Ovary (tissue), 9 donors: ENCODE data around the gene MYBPC2. TPM values are rescaled to one million over a fixed set of nuclear protein-coding genes. Genes with fewer than 3 reads are reported as not detected.
"Not testable (repeated sequence)": the region's sequence is repeated elsewhere in the genome, so short reads cannot be mapped to it uniquely, and the experiment has no call there.

Experiments used
- DNase-seq, 5 donors: peaks; one replicate each; pipeline ENCODE4 v3.0.0-alpha.2; 2019 to 2020
- H3K27ac ChIP-seq, 2 donors: fragments of 200-600 bp; one replicate each; pipeline versions ENCODE4 v1.5.1 to v1.8.0; 2019 to 2022
- H3K27me3 ChIP-seq: fragments of 200-600 bp; one replicate; pipeline ENCODE4 v1.8.0; 2022
- H3K36me3 ChIP-seq: fragments of 200-600 bp; sonication (generic); one replicate; pipeline ENCODE4 v1.5.1; 2019
- H3K4me1 ChIP-seq: one replicate; pipeline ENCODE4 v1.8.1; 2013; ENCODE audit warnings: mild to moderate bottlenecking, moderate library complexity; ENCODE audit not compliant: insufficient read depth
- H3K4me3 ChIP-seq: fragments of 200-600 bp; sonication (generic); one replicate; pipeline ENCODE4 v1.5.1; 2017
- H3K9me3 ChIP-seq, 2 donors: fragments of 200-600 bp in 1 of 2; sonication (generic) in 1 of 2; one replicate each; pipeline versions ENCODE4 v1.5.1 to v1.8.1; 2013 to 2019; ENCODE audit warnings: mild to moderate bottlenecking in 1 of 2, moderate library complexity in 1 of 2
- EP300 ChIP-seq: sonication (generic); formaldehyde crosslinking; IDR thresholded peaks from one replicate; pipeline ENCODE4 v1.6.1; 2017; ENCODE audit warnings: antibody characterized with exemption
- POLR2A ChIP-seq: fragments of 450-650 bp; IDR thresholded peaks from one replicate; pipeline ENCODE4 v1.6.1; 2017; ENCODE audit warnings: antibody characterized with exemption, mild to moderate bottlenecking, moderate library complexity
- WGBS, 3 donors: extraction: QIAGEN DNeasy Blood & Tissue Kit in 1 of 3; methylation state at CpG; one replicate each; pipeline versions ENCODE4 v1.1.5 to v1.1.7; 2013 to 2017; 5-methylcytosine and 5-hydroxymethylcytosine counted together
- intact Hi-C, 4 donors: fragments of 100-400 bp; cut with DNase I; formaldehyde crosslinking; loops; one replicate each; pipeline versions ENCODE4 v1.11.0 to v1.15.1; 2022 to 2023
- polyA plus RNA-seq, 2 donors: library from polyadenylated mRNA; stranded (reverse); fragments of 200-250 nt in 1 of 2; fragments of 350-450 nt in 1 of 2; fragmentation: Illumina TruSeq in 1 of 2; extraction: RNeasy Lipid Tissue Mini Kit (QIAGEN cat#74804) in 1 of 2; gene quantifications; one replicate each; pipeline ENCODE4 v1.2.3, GENCODE V29; 2013 to 2014
- total RNA-seq, 7 donors: library from RNA; depleted of rRNA in 2 of 7; stranded (reverse); fragments of >200 nt in 2 of 7; fragmentation: NEBNext Ultra II Directional in 3 of 7; extraction: Animal tissue kit (Norgen Biotek cat#: 25700) in 3 of 7; gene quantifications; one replicate each; pipeline versions ENCODE4 v1.1.0 to v1.2.4, GENCODE V29; 2016 to 2023
- TF ChIP-seq, protein P1 (sequence below), 3 donors: fragments of 450-650 bp in 2 of 3; fragments of 200-600 bp in 1 of 3; IDR thresholded peaks; one replicate each; pipeline versions ENCODE4 v1.5.1 to v1.8.0; 2016 to 2022; ENCODE audit warnings: antibody characterized with exemption in 3 of 3, mild to moderate bottlenecking in 1 of 3
- donor health status: DM: no; HTN: no; CAD: no; lungs with moderate emphysema.
- donor health status: DM: no; HTN: no; CAD: no.
- donor health status: Bipolar disorder and iron deficiency.
- donor health status: DM: yes; HTN: yes; CAD: no.
- donor health status: DM: no; HTN: no; CAD: no.
- donor health status: DM: yes; HTN: yes; CAD: no.

The MYBPC2 gene
- total and polyA plus RNA-seq, 9 donors: 0.05 to 0.28 (median 0.10) TPM; not detected in 5

DNA sequence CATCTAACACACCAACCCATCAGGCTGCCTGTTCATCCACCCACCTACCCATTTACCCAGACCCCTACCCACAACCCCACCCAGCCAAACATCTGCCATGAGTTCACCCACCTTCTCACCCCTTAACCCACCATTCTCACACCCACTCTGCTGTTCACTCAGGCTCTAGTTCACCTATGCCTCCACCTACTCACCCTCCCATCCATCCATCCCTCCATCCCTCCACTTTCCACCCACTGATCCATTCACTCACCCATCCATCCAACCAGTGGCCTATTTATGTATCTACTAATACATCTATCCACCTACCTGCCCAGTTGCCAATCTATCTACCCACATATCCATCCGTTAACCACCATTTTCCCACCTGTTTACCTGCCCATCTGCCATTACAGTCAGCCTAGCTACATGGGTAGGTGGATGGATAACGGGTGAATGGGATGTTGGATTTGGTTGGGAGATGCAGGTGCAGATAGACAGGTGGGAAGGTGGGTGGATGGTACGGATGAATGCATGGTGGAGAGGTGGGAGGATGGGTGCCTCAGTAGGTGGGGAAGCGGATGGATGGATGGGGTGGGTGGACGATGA lies 5.3 kb downstream of the MYBPC2 start:
- WGBS, 3 donors: 90 to 91% (median 91%) methylated on average over 5 of the region's 5 CpGs
- intact Hi-C loops: no loop called here
- Histone ChIP-seq H3K27ac (no peak overlapping the region), H3K36me3 (no peaks in the 10 kb centered on the region), H3K4me1 (no peaks in the 10 kb centered on the region), H3K9me3 (no peaks in the 10 kb centered on the region), H3K4me3 (no peak overlapping the region), H3K27me3 (no peaks in the 10 kb centered on the region)
- DNase-seq: no peak
- TF ChIP-seq, protein P1, sequence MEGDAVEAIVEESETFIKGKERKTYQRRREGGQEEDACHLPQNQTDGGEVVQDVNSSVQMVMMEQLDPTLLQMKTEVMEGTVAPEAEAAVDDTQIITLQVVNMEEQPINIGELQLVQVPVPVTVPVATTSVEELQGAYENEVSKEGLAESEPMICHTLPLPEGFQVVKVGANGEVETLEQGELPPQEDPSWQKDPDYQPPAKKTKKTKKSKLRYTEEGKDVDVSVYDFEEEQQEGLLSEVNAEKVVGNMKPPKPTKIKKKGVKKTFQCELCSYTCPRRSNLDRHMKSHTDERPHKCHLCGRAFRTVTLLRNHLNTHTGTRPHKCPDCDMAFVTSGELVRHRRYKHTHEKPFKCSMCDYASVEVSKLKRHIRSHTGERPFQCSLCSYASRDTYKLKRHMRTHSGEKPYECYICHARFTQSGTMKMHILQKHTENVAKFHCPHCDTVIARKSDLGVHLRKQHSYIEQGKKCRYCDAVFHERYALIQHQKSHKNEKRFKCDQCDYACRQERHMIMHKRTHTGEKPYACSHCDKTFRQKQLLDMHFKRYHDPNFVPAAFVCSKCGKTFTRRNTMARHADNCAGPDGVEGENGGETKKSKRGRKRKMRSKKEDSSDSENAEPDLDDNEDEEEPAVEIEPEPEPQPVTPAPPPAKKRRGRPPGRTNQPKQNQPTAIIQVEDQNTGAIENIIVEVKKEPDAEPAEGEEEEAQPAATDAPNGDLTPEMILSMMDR (IDR thresholded peaks at IDR 0.05): no peak
- no peak for TF ChIP-seq EP300
- TF ChIP-seq POLR2A: no peak

DNA sequence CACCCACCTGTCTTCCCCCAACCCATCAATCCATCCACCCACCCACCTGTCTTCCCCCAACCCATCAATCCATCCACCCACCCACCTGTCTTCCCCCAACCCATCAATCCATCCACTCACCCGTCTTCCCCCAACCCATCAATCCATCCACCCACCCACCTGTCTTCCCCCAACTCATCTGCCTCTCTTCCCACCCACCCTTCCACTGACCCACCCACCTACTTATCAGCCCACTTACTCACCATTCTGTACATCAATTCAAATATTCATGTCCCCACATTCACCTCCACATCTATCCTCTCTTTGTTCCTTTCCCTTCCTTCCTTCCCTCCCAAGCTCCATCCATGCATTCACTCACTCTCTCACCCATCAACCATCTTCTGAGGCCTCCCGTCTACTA lies 6.4 kb downstream of the MYBPC2 start:
- H3K4me1 ChIP-seq, H3K4me3 ChIP-seq, H3K27ac ChIP-seq, H3K36me3 ChIP-seq, H3K27me3 ChIP-seq, H3K9me3 ChIP-seq, intact Hi-C loops, DNase-seq: not testable (repeated sequence)
- WGBS, 3 donors: 51 to 61% (median 59%) methylated on average over 2 of the region's 2 CpGs

DNA sequence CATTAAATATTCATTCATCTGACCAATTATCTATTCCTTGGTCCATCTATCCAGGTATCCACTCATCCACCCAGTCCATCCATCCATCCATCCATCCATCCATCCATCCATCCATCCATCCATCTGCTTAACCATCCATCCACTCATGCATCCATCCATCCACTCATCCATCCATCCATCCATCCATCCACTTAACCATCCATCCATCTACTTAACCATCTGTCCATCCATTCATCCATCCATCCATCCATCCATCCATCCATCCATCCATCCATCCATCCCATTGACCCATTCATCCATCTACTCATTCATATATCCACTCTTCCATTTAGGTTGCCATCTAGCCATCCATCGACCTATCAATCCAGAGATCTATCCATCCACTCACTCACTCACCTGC lies 11.4 kb downstream of the MYBPC2 start:
- H3K27ac ChIP-seq: no peak overlapping the region
- intact Hi-C loops: no loop called here
- no peaks in the 10 kb centered on the region for H3K9me3 ChIP-seq
- H3K36me3 ChIP-seq: no peaks in the 10 kb centered on the region
- 56 to 70% (median 66%) methylated on average over 1 of the region's 1 CpG for WGBS, 3 donors
- DNase-seq: no peak
- TF ChIP-seq, protein P1 (IDR thresholded peaks at IDR 0.05): no peak
- TF ChIP-seq POLR2A: no peak
- no peak for TF ChIP-seq EP300
- no peak overlapping the region for H3K4me3 ChIP-seq
- no peaks in the 10 kb centered on the region for H3K27me3 ChIP-seq
- H3K4me1 ChIP-seq: no peaks in the 10 kb centered on the region

DNA sequence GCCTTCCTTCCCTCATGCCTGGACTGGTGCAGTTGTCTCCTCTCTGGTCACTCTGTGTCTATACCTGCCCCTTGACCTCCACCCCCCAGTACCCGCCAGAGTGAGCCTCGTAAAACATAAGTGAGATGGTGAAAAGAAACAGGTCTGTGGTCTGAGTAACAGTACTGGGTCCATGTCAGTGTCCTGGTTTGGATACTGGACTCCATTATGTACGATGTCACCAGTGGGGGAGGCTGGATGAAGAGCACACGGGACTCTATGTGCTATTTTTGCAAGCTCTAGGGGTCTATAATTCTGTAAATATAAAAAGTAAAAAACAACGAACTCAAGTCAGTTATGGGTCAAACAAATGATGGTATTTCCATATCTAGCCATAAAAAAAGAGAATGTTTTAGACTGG lies 14.4 kb downstream of the MYBPC2 start:
- Histone ChIP-seq H3K27ac (no peak overlapping the region), H3K4me3 (no peak overlapping the region), H3K36me3 (no peaks in the 10 kb centered on the region), H3K4me1 (no peaks in the 10 kb centered on the region), H3K9me3 (no peaks in the 10 kb centered on the region), H3K27me3 (no peaks in the 10 kb centered on the region)
- 78 to 83% (median 82%) methylated on average over 5 of the region's 5 CpGs for WGBS, 3 donors
- DNase-seq: no peak
- intact Hi-C loops: no loop called here
- TF ChIP-seq EP300 (no peak), POLR2A (no peak)
- TF ChIP-seq, protein P1 (IDR thresholded peaks at IDR 0.05): no peak

DNA sequence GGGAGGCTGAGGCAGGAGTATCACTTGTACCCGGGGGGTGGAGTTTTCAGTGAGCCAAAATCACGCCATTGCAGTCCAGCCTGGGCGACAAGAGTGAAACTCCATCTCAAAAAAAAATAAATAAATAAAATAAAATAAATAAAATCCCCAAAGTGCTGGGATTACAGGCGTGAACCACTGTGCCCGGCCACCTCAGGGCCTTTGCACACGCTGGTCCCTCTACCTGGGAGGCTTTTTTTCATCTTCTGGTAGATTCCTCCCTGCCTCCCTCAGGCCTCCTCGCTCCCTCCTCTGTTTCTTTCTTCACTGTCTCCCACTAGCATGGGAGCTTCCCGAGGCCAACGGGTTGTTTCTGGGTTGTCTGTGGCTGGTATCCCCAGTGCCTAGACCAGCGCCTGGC lies 15.1 kb downstream of the MYBPC2 start:
- 93 to 95% (median 94%) methylated on average over 10 of the region's 10 CpGs for WGBS, 3 donors
- no peaks in the 10 kb centered on the region for H3K27me3 ChIP-seq
- TF ChIP-seq, protein P1 (IDR thresholded peaks at IDR 0.05): no peak
- TF ChIP-seq POLR2A (no peak), EP300 (no peak)
- H3K27ac ChIP-seq: no peak overlapping the region
- H3K9me3 ChIP-seq: no peaks in the 10 kb centered on the region
- H3K4me1 ChIP-seq: no peaks in the 10 kb centered on the region
- no peak overlapping the region for H3K4me3 ChIP-seq
- intact Hi-C loops: no loop called here
- no peaks in the 10 kb centered on the region for H3K36me3 ChIP-seq
- no peak for DNase-seq
